Stimulated activated CD4-positive, alpha-beta T cell treated with anti-CD3 and anti-CD28 coated beads, Interleukin-12 subunit alpha, Interleukin-12 subunit beta, amount 100 ng/mL, for 48 hours (primary cell): Measurements from ENCODE around the gene CSF3R.

ENCODE experiments used
- DNase-seq, 3 donors: peaks; one replicate each; pipeline ENCODE4 v3.0.0-alpha.2; 2020; ENCODE audit warnings: low read depth in 2 of 3, low spot score in 1 of 3

CSF3R gene

GRCh38 chr1:36420836-36421317, 61.8 kb downstream of the CSF3R start:
- peak; percentile 86 to 97 (median 88) for DNase-seq

GRCh38 chr1:36420409-36420808, 62.3 kb downstream of the CSF3R start:
- DNase-seq, result no peak

- no peak for DNase-seq
Measured at GRCh38 chr1:36419569-36419968, 63.1 kb downstream of the CSF3R start.

- DNase-seq, result no peak
Measured at GRCh38 chr1:36419140-36419539, 63.6 kb downstream of the CSF3R start.

GRCh38 chr1:36417931-36418330, 64.8 kb downstream of the CSF3R start:
- DNase-seq, result no peak
